IMR-90 (cell line): Measurements from ENCODE around the gene ANKRD44. TPM values are rescaled to one million over a fixed set of nuclear protein-coding genes. Genes with fewer than 3 reads are reported as not detected.

Source experiments
- ATAC-seq: fragments of 200-7000 bp; cut with Tn5 transposase; 2 replicates; pipeline ENCODE4 v1.9.1; 2020; ENCODE audit warnings: low read depth, mild to moderate bottlenecking, moderate library complexity
- BruUV-seq: library from RNA; stranded (reverse); fragments of 400-500 nt; replicated peaks from 2 replicates; lab custom pipeline; 2021; lab: Mats Ljungman, UMichigan
- CTCF ChIA-PET: fragments of 300-600 bp; formaldehyde crosslinking; extraction: SDS; loops from one replicate; lab custom pipeline; 2021; ENCODE audit warnings: antibody characterized with exemption; lab: Yijun Ruan, JAX
- POLR2A ChIA-PET: fragments of 300-600 bp; sonication (Branson Sonifier 250); formaldehyde crosslinking; loops from one replicate; lab custom pipeline; 2022; ENCODE audit warnings: antibody characterized with exemption; ENCODE audit not compliant: unreplicated experiment; lab: Charles Lee
- DNase-seq: peaks from one replicate; pipeline ENCODE4 v3.0.0; 2013
- H2AFZ ChIP-seq: replicated peaks from 2 replicates; pipeline ENCODE3; 2013; ENCODE audit warnings: low read length, mild to moderate bottlenecking; ENCODE audit not compliant: poor library complexity
- H2AK5ac ChIP-seq: 2 replicates; pipeline ENCODE4 v1.6.1; 2013; ENCODE audit warnings: low read depth, low read length, inconsistent platforms
- H2AK9ac ChIP-seq: replicated peaks from 2 replicates; pipeline ENCODE3; 2013; ENCODE audit warnings: mild to moderate bottlenecking, low read depth, low read length, moderate library complexity; ENCODE audit not compliant: poor library complexity
- H2BK120ac ChIP-seq: 2 replicates; pipeline ENCODE4 v1.6.1; 2013; ENCODE audit warnings: low read depth, low read length, inconsistent platforms
- H2BK15ac ChIP-seq: 3 replicates; pipeline ENCODE4 v1.6.1; 2013; ENCODE audit warnings: low read depth, low read length, inconsistent platforms
- H2BK20ac ChIP-seq: 2 replicates; pipeline ENCODE4 v1.6.1; 2013; ENCODE audit warnings: low read depth, mild to moderate bottlenecking, inconsistent platforms, low read length, moderate library complexity
- H2BK5ac ChIP-seq: 2 replicates; pipeline ENCODE4 v1.6.1; 2013; ENCODE audit warnings: mild to moderate bottlenecking, low read depth, low read length, inconsistent platforms; ENCODE audit not compliant: poor library complexity, severe bottlenecking
- H3K14ac ChIP-seq: replicated peaks from 2 replicates; pipeline ENCODE4 v1.6.1; 2013; ENCODE audit warnings: low read depth, low read length, inconsistent platforms
- H3K18ac ChIP-seq: 2 replicates; pipeline ENCODE4 v1.6.1; 2013; ENCODE audit warnings: low read depth, low read length, control low read depth
- H3K23ac ChIP-seq: 2 replicates; pipeline ENCODE4 v1.6.1; 2013; ENCODE audit warnings: low read depth, low read length, inconsistent platforms
- H3K27ac ChIP-seq: 2 replicates; pipeline ENCODE4 v1.5.1; 2013; ENCODE audit warnings: mild to moderate bottlenecking, control low read depth, low read length; ENCODE audit not compliant: insufficient read depth
- H3K27me3 ChIP-seq: 2 replicates; pipeline ENCODE4 v1.6.1; 2013; ENCODE audit warnings: low read length; ENCODE audit not compliant: control insufficient read depth, insufficient read depth
- H3K36me3 ChIP-seq: 2 replicates; pipeline ENCODE4 v1.6.1; 2013; ENCODE audit warnings: low read length, mixed read lengths; ENCODE audit not compliant: control insufficient read depth, insufficient read depth
- H3K4ac ChIP-seq: 2 replicates; pipeline ENCODE4 v1.6.1; 2013; ENCODE audit warnings: low read depth, low read length, inconsistent platforms
- H3K4me1 ChIP-seq: 2 replicates; pipeline ENCODE4 v1.6.1; 2013; ENCODE audit warnings: low read length, mixed read lengths; ENCODE audit not compliant: control insufficient read depth, insufficient read depth
- H3K4me2 ChIP-seq: 2 replicates; pipeline ENCODE4 v1.6.1; 2013; ENCODE audit warnings: low read depth, mild to moderate bottlenecking, control low read depth, low read length, moderate library complexity
- H3K4me3 ChIP-seq: 2 replicates; pipeline ENCODE4 v1.5.1; 2013; ENCODE audit warnings: low read depth, mild to moderate bottlenecking, control low read depth, low read length, moderate library complexity; ENCODE audit not compliant: insufficient read depth
- H3K56ac ChIP-seq: 2 replicates; pipeline ENCODE4 v1.6.1; 2013; ENCODE audit warnings: low read length, inconsistent platforms; ENCODE audit not compliant: insufficient read depth; ENCODE audit errors: extremely low read depth
- H3K79me1 ChIP-seq, 2 experiments: 2 replicates each; pipeline ENCODE4 v1.6.1; 2013; ENCODE audit warnings: low read length in 2 of 2, inconsistent platforms in 1 of 2, low read depth in 1 of 2
- H3K9ac ChIP-seq: 2 replicates; pipeline ENCODE4 v1.6.1; 2013; ENCODE audit warnings: low read depth, low read length, control low read depth
- H3K9me1 ChIP-seq: 2 replicates; pipeline ENCODE4 v1.6.1; 2013; ENCODE audit warnings: low read length, inconsistent platforms; ENCODE audit not compliant: insufficient read depth
- H3K9me3 ChIP-seq: 2 replicates; pipeline ENCODE4 v1.6.1; 2013; ENCODE audit warnings: low read length; ENCODE audit not compliant: control insufficient read depth, insufficient read depth
- H4K20me1 ChIP-seq: 2 replicates; pipeline ENCODE4 v1.6.1; 2013; ENCODE audit warnings: low read length, inconsistent platforms; ENCODE audit not compliant: insufficient read depth
- H4K5ac ChIP-seq: 2 replicates; pipeline ENCODE4 v1.6.1; 2013; ENCODE audit warnings: mild to moderate bottlenecking, low read depth, low read length, control low read depth
- H4K8ac ChIP-seq, 2 experiments: 2 replicates each; pipeline ENCODE4 v1.6.1; 2013; ENCODE audit warnings: low read depth in 2 of 2, low read length in 2 of 2, control low read depth in 1 of 2, inconsistent platforms in 1 of 2
- H4K91ac ChIP-seq: 2 replicates; pipeline ENCODE4 v1.6.1; 2013; ENCODE audit warnings: low read depth, low read length, inconsistent platforms; ENCODE audit not compliant: insufficient read depth
- BHLHE40 ChIP-seq: fragments of 150-350 bp; IDR thresholded peaks from 2 replicates; pipeline ENCODE4 v1.6.1; 2016; ENCODE audit warnings: mild to moderate bottlenecking, low read depth, low read length
- CEBPB ChIP-seq: IDR thresholded peaks from 2 replicates; pipeline ENCODE4 v1.6.1; 2012; ENCODE audit warnings: low read depth, low read length, improper control_type of control experiment
- CHD1 ChIP-seq: IDR thresholded peaks from 2 replicates; pipeline ENCODE4 v1.6.1; 2012; ENCODE audit warnings: low read depth, low read length, improper control_type of control experiment
- FOS ChIP-seq: fragments of 150-350 bp; IDR thresholded peaks from 2 replicates; pipeline ENCODE4 v1.6.1; 2016; ENCODE audit warnings: low read depth, low read length
- MAFK ChIP-seq: IDR thresholded peaks from 2 replicates; pipeline ENCODE4 v1.6.1; 2012; ENCODE audit warnings: low read depth, low read length, improper control_type of control experiment
- MAZ ChIP-seq: IDR thresholded peaks from 2 replicates; pipeline ENCODE4 v1.6.1; 2012; ENCODE audit warnings: low read depth, mild to moderate bottlenecking, low read length, improper control_type of control experiment, moderate library complexity, borderline replicate concordance
- MXI1 ChIP-seq: IDR thresholded peaks from 2 replicates; pipeline ENCODE4 v1.6.1; 2012; ENCODE audit warnings: low read depth, mild to moderate bottlenecking, low read length, moderate library complexity, borderline replicate concordance
- NFE2L2 ChIP-seq: fragments of 150-350 bp; IDR thresholded peaks from 2 replicates; pipeline ENCODE4 v1.6.1; 2016; ENCODE audit warnings: low read depth, mild to moderate bottlenecking, low read length
- POLR2A ChIP-seq: IDR thresholded peaks from 2 replicates; pipeline ENCODE4 v1.6.1; 2012; ENCODE audit warnings: mild to moderate bottlenecking, low read depth, low read length
- RAD21 ChIP-seq: IDR thresholded peaks from 2 replicates; pipeline ENCODE4 v1.6.1; 2012; ENCODE audit warnings: low read length, improper control_type of control experiment
- RCOR1 ChIP-seq: IDR thresholded peaks from 2 replicates; pipeline ENCODE4 v1.6.1; 2012; ENCODE audit warnings: mild to moderate bottlenecking, low read length, improper control_type of control experiment; ENCODE audit not compliant: insufficient replicate concordance
- RFX5 ChIP-seq: IDR thresholded peaks from 2 replicates; pipeline ENCODE4 v1.8.0; 2012; ENCODE audit warnings: low read depth, mild to moderate bottlenecking, low read length, moderate library complexity
- SMC3 ChIP-seq: fragments of 150-350 bp; IDR thresholded peaks from 2 replicates; pipeline ENCODE4 v1.6.1; 2016; ENCODE audit warnings: low read depth, mild to moderate bottlenecking, antibody characterized with exemption, low read length, moderate library complexity
- WGBS, 2 experiments: methylation state at CpG; one replicate each; pipeline versions ENCODE4 v1.1.5 to v1.1.7; 2013; ENCODE audit warnings: missing lambda C conversion rate in 2 of 2; ENCODE audit not compliant: insufficient read length in 1 of 2; ENCODE audit errors: extremely low coverage in 2 of 2; 5-methylcytosine and 5-hydroxymethylcytosine counted together
- dilution Hi-C: fragments of 300-500 bp; cut with HindIII; formaldehyde crosslinking; loops from one replicate; pipeline ENCODE4 v1.14.3; 2018; ENCODE audit warnings: low sequenced_read_pairs; ENCODE audit not compliant: unreplicated experiment
- in situ Hi-C: fragments of 300-500 bp; cut with MboI; formaldehyde crosslinking; loops from 3 replicates; pipeline ENCODE4 v1.14.3; 2019; ENCODE audit warnings: low sequenced_read_pairs, inconsistent platforms, mixed read lengths
- intact Hi-C: fragments of 100-400 bp; cut with micrococcal nuclease; formaldehyde crosslinking; loops from 2 replicates; pipeline ENCODE4 v1.10.0; 2022
- polyA plus RNA-seq, 3 experiments: library from polyadenylated mRNA; depleted of rRNA; stranded (reverse); fragments of >200 nt; gene quantifications; 2 replicates each; pipeline ENCODE4 v1.2.3, GENCODE V29; 2012; ENCODE audit warnings: low replicate concordance in 1 of 3
- total RNA-seq: library from RNA; depleted of rRNA; stranded (reverse); fragments of >200 nt; gene quantifications from 2 replicates; pipeline ENCODE4 v1.2.3, GENCODE V29; 2012
- TF ChIP-seq, protein P1 (sequence below): fragments of 150-350 bp; IDR thresholded peaks from 2 replicates; pipeline ENCODE4 v1.6.1; 2016; ENCODE audit warnings: low read depth, mild to moderate bottlenecking, low read length, moderate library complexity, borderline replicate concordance
- TF ChIP-seq, protein P2 (sequence below): conservative IDR thresholded peaks from 2 replicates; pipeline ENCODE4 v1.5.1; 2012; ENCODE audit warnings: mild to moderate bottlenecking, low read depth, low read length, improper control_type of control experiment
- TF ChIP-seq, protein P3 (sequence below): fragments of 150-350 bp; IDR thresholded peaks from 2 replicates; pipeline ENCODE4 v1.6.1; 2017; ENCODE audit warnings: mild to moderate bottlenecking, antibody characterized with exemption, low read length, low read depth

ANKRD44 gene
- total and polyA plus RNA-seq, 2 of the 4 experiments (the other 2 are of a cell fraction): 5.2 to 15.6 TPM

DNA sequence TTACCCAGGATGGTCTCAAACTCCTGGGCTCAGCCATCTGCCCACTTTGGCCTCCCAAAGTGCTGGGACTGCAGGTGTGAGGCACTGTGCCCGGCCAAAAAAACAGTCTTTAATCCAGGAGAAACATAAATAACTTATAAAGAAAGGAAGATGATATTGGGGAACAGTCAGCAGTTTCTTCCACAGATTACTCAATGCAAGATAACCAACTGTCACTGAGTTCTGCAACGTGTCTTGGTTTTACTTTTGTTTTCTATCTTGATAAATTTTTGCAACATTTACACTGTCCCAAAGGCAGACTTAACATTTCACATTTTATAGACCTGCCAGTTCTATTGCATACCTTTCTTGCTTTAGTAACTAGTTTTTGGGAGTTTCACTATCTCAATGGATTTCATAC, 71.1 kb downstream of the ANKRD44 start:
- no peaks in the 10 kb centered on the region for H3K36me3 ChIP-seq
- no peaks in the 10 kb centered on the region for H4K20me1 ChIP-seq
- H3K4ac ChIP-seq: no peak overlapping the region
- H3K4me1 ChIP-seq: no peaks in the 10 kb centered on the region
- dilution Hi-C loops: no loop called here
- H2AK5ac ChIP-seq: no peak overlapping the region
- no peaks in the 10 kb centered on the region for H3K9me1 ChIP-seq
- H2BK20ac ChIP-seq: no peak overlapping the region
- intact Hi-C loops: no loop called here
- TF ChIP-seq CHD1 (no peak), MAZ (no peak), BHLHE40 (no peak), RCOR1 (no peak), MAFK (no peak), SMC3 (no peak), POLR2A (no peak), MXI1 (no peak), FOS (no peak), CEBPB (no peak), NFE2L2 (no peak), RFX5 (no peak), RAD21 (no peak)
- TF ChIP-seq, protein P1, sequence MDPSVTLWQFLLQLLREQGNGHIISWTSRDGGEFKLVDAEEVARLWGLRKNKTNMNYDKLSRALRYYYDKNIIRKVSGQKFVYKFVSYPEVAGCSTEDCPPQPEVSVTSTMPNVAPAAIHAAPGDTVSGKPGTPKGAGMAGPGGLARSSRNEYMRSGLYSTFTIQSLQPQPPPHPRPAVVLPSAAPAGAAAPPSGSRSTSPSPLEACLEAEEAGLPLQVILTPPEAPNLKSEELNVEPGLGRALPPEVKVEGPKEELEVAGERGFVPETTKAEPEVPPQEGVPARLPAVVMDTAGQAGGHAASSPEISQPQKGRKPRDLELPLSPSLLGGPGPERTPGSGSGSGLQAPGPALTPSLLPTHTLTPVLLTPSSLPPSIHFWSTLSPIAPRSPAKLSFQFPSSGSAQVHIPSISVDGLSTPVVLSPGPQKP: no peak
- TF ChIP-seq, protein P2, sequence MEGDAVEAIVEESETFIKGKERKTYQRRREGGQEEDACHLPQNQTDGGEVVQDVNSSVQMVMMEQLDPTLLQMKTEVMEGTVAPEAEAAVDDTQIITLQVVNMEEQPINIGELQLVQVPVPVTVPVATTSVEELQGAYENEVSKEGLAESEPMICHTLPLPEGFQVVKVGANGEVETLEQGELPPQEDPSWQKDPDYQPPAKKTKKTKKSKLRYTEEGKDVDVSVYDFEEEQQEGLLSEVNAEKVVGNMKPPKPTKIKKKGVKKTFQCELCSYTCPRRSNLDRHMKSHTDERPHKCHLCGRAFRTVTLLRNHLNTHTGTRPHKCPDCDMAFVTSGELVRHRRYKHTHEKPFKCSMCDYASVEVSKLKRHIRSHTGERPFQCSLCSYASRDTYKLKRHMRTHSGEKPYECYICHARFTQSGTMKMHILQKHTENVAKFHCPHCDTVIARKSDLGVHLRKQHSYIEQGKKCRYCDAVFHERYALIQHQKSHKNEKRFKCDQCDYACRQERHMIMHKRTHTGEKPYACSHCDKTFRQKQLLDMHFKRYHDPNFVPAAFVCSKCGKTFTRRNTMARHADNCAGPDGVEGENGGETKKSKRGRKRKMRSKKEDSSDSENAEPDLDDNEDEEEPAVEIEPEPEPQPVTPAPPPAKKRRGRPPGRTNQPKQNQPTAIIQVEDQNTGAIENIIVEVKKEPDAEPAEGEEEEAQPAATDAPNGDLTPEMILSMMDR: no peak
- TF ChIP-seq, protein P3, sequence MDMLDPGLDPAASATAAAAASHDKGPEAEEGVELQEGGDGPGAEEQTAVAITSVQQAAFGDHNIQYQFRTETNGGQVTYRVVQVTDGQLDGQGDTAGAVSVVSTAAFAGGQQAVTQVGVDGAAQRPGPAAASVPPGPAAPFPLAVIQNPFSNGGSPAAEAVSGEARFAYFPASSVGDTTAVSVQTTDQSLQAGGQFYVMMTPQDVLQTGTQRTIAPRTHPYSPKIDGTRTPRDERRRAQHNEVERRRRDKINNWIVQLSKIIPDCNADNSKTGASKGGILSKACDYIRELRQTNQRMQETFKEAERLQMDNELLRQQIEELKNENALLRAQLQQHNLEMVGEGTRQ: no peak
- H2BK15ac ChIP-seq: no peak overlapping the region
- H4K8ac ChIP-seq: no peak overlapping the region
- H3K14ac ChIP-seq: no peak overlapping the region
- no peak overlapping the region for H3K4me2 ChIP-seq
- no peaks in the 10 kb centered on the region; a peak in 1 of 4 replicates for H3K79me1 ChIP-seq
- no peak overlapping the region for H2AK9ac ChIP-seq
- H2BK5ac ChIP-seq: no peak overlapping the region
- WGBS, 2 experiments: no CpG with 5 or more reads among the region's 2 CpGs
- POLR2A ChIA-PET: no interaction called here
- in situ Hi-C loops: no loop called here
- H3K9me3 ChIP-seq: no peaks in the 10 kb centered on the region
- H2AFZ ChIP-seq: no peak overlapping the region
- H3K18ac ChIP-seq: no peak overlapping the region
- no peak overlapping the region for H2BK120ac ChIP-seq
- no peak for ATAC-seq
- no peak overlapping the region for H3K56ac ChIP-seq
- H3K27me3 ChIP-seq: no peaks in the 10 kb centered on the region
- H4K5ac ChIP-seq: no peak overlapping the region
- BruUV-seq: no TSS peak
- H3K23ac ChIP-seq: no peak overlapping the region
- DNase-seq: no peak
- no peak overlapping the region for H4K91ac ChIP-seq
- no peak overlapping the region for H3K4me3 ChIP-seq
- H3K27ac ChIP-seq: no peak overlapping the region
- CTCF ChIA-PET: no interaction called here
- no peak overlapping the region for H3K9ac ChIP-seq
